Thoracic aorta (tissue), 2 donors: ENCODE data around the gene RPS19. TPM values are rescaled to one million over a fixed set of nuclear protein-coding genes. Genes with fewer than 3 reads are reported as not detected.

Experiments used
- ATAC-seq: fragments of 150-250 bp; one replicate; pipeline ENCODE4 v1.8.0; 2017; ENCODE audit warnings: low read depth; ENCODE audit not compliant: insufficient number of reproducible peaks, low FRiP score
- DNase-seq: peaks from one replicate; pipeline ENCODE4 v3.0.0-alpha.2; 2020; ENCODE audit warnings: low spot score
- H3K27ac ChIP-seq, 2 donors: fragments of 200-600 bp; sonication (generic); 1 replicate in 1 of 2; 2 replicates in 1 of 2; pipeline ENCODE4 v1.5.1; 2016; ENCODE audit warnings: mild to moderate bottlenecking in 2 of 2, moderate library complexity in 2 of 2
- H3K27me3 ChIP-seq: fragments of 200-600 bp; sonication (generic); replicated peaks from 2 replicates; pipeline ENCODE4 v1.6.0; 2016; ENCODE audit warnings: mild to moderate bottlenecking; ENCODE audit not compliant: insufficient read depth
- H3K36me3 ChIP-seq: fragments of 200-600 bp; sonication (generic); one replicate; pipeline ENCODE4 v1.5.1; 2016
- H3K4me1 ChIP-seq, 2 donors: fragments of 200-600 bp; sonication (generic); 1 replicate in 1 of 2; 2 replicates in 1 of 2; pipeline versions ENCODE4 v1.5.1 to v1.6.0; 2016; ENCODE audit warnings: low read depth in 2 of 2, mild to moderate bottlenecking in 1 of 2; ENCODE audit not compliant: control insufficient read depth in 1 of 2
- H3K4me3 ChIP-seq: fragments of 200-600 bp; sonication (generic); 2 replicates; pipeline ENCODE4 v1.5.1; 2016; ENCODE audit warnings: mild to moderate bottlenecking
- H3K9me3 ChIP-seq: fragments of 200-600 bp; sonication (generic); 2 replicates; pipeline ENCODE4 v1.5.1; 2016
- total RNA-seq, 2 donors: library from RNA; depleted of rRNA; stranded (reverse); fragments of >200 nt; gene quantifications; one replicate each; pipeline versions ENCODE4 v1.1.0 to v1.2.3, GENCODE V29; 2016
- TF ChIP-seq, protein P1 (sequence below): fragments of 200-600 bp; sonication (generic); IDR thresholded peaks from one replicate; pipeline ENCODE4 v1.5.1; 2019; ENCODE audit warnings: antibody characterized with exemption

The RPS19 gene
- total RNA-seq, 2 donors from 2014 or later = 347 to 429 TPM

DNA sequence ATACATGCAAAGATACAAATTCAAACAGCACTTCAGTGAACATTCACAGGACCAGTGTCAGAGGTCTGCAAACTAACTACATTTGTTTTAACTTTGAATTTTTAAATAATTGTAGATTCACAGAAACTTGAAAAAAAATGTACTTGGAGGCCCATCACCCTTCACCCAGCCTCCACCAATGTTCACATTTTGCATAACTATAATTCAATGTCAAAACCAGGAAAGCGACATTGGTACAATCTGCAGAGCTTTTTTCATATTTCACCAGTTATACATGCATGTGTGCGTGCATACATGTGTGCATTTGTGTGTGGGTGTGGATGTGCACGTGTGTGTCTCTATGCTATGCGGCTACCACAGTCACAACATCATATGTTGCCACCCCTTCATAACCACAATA is 44.8 kb upstream of the RPS19 start:
- Histone ChIP-seq H3K27ac (no peak overlapping the region), H3K9me3 (no peaks in the 10 kb centered on the region), H3K4me3 (no peak overlapping the region), H3K4me1 (no peaks in the 10 kb centered on the region), H3K36me3 (no peaks in the 10 kb centered on the region), H3K27me3 (no peaks in the 10 kb centered on the region)
- DNase-seq = no peak
- no peak for ATAC-seq
- TF ChIP-seq, protein P1, sequence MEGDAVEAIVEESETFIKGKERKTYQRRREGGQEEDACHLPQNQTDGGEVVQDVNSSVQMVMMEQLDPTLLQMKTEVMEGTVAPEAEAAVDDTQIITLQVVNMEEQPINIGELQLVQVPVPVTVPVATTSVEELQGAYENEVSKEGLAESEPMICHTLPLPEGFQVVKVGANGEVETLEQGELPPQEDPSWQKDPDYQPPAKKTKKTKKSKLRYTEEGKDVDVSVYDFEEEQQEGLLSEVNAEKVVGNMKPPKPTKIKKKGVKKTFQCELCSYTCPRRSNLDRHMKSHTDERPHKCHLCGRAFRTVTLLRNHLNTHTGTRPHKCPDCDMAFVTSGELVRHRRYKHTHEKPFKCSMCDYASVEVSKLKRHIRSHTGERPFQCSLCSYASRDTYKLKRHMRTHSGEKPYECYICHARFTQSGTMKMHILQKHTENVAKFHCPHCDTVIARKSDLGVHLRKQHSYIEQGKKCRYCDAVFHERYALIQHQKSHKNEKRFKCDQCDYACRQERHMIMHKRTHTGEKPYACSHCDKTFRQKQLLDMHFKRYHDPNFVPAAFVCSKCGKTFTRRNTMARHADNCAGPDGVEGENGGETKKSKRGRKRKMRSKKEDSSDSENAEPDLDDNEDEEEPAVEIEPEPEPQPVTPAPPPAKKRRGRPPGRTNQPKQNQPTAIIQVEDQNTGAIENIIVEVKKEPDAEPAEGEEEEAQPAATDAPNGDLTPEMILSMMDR = no peak

DNA sequence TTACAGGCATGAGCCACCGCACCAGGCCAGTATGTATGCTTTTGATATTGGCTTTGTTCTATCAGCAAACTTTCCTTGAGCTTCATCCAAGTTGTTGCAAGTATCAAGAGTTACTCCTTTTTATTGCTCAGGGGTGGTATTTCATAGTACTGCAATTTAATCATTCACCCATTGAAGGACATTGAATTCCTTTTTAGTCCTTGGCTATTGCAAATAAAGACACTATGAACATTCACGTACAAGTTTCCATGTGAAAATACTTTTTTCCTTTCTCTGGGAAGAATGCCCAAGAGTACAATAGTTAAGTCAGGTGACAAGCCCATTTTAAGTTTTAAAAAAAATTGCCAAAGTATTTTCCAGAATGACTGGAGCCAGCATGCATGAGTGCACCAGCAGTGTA is 43.3 kb upstream of the RPS19 start:
- TF ChIP-seq, protein P1 = no peak
- H3K36me3 ChIP-seq = no peaks in the 10 kb centered on the region
- H3K4me3 ChIP-seq = no peak overlapping the region
- no peaks in the 10 kb centered on the region for H3K4me1 ChIP-seq
- no peaks in the 10 kb centered on the region for H3K27me3 ChIP-seq
- no peak overlapping the region for H3K27ac ChIP-seq
- no peak for ATAC-seq
- no peak for DNase-seq
- no peaks in the 10 kb centered on the region for H3K9me3 ChIP-seq

DNA sequence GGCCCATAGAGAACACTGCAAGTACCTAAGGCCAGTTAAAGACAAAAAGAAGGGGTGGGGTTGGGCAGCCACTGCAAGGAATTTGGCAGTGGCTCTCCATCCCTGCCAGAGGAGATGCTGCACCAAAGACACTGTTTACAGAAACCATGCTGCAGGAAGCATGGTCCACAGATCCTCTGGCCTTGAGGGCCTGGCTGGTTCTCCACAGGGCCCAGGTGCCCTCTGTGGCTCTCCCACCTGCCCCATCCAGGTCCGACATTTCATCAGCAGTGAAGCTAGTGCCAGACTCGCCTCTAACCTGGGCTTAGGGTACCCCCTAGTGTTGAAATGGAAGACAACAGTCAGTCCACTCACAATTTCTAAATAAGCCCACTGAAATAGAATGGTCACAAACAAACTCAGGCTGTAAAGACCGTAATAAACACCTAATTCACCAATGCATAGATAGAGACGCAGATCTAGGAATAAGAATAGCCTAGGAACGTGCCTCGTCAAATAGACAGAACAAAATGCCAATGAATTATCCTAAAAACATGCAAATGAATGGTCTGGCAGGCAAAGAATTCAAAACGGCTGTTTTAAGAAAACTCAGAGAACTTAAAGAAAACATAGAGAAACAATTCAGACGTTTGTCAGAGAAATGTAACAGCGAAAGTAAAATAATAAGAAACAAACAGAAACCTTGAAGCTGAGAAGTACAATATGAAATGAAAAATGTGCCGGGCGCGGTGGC is 38.9 kb upstream of the RPS19 start:
- H3K4me3 ChIP-seq = no peak overlapping the region
- H3K36me3 ChIP-seq = no peaks in the 10 kb centered on the region
- no peaks in the 10 kb centered on the region for H3K27me3 ChIP-seq
- H3K9me3 ChIP-seq = no peaks in the 10 kb centered on the region
- DNase-seq (no peak), ATAC-seq (no peak)
- no peak overlapping the region for H3K27ac ChIP-seq
- H3K4me1 ChIP-seq = no peaks in the 10 kb centered on the region
- TF ChIP-seq, protein P1 = peak; percentile 18

DNA sequence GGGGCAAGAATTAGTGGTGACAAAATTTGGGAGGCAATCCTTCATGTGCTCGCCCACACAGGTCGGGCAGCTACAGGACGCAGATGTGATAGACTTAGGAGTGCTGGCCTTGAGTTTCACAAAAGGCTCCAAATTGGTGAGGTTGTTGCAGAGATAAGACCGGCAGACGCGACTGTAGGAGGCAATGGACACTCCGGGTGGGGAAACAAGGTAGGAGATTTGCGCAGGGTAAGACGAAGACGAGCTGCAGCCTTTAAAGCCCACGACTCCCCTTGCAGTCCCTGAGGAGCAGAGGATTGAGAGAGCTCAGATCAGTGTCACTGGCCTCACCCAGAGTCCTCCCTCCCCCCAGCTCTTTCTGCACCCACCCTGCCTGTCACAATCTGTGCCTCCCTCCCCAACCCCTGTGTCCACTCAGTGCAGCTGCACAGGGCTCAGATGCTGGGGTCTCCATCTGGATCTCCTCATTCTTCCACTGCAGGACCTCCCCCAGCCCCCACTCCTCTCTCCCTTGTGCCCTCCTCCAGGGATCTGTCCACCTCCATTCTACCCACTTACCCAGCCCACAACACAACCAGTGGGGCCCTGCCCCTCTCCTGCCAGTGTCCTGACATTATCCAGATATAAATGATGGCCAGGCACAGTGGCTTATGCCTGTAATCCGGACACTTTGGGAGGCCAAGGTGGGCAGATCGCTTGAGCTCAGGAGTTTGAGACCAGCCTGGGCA is 21.9 kb upstream of the RPS19 start:
- H3K27me3 ChIP-seq = no peaks in the 10 kb centered on the region
- no peak overlapping the region for H3K27ac ChIP-seq
- TF ChIP-seq, protein P1 = no peak
- no peak overlapping the region for H3K4me3 ChIP-seq
- DNase-seq (no peak), ATAC-seq (no peak)
- H3K4me1 ChIP-seq = no peaks in the 10 kb centered on the region
- H3K9me3 ChIP-seq = no peaks in the 10 kb centered on the region
- no peaks in the 10 kb centered on the region for H3K36me3 ChIP-seq

DNA sequence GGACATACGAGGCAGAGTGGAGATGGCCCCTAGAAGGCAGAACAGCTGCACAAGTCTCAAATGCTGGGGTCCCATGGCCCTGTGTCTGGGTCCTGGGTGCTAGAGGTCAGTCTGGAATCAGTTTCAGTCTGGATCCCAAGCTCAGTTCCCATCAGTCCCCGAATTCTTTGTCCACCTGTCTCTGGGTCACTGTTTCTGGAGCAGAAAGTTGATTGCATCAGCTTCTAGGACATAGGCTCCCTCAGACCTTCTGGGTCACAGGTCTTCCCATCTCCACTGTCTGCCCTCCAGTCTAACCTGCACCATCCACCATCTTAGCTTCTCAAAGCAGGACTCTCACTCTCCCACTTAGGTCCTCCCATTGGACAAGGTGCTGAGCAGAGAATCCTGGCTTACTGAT is 20.8 kb upstream of the RPS19 start:
- TF ChIP-seq, protein P1 = no peak
- DNase-seq = no peak

More for the DNA sequence above, 20.8 kb upstream of the RPS19 start:
- no peaks in the 10 kb centered on the region for H3K27me3 ChIP-seq
- no peak overlapping the region for H3K27ac ChIP-seq
- no peaks in the 10 kb centered on the region for H3K9me3 ChIP-seq
- no peak for ATAC-seq
- H3K36me3 ChIP-seq = no peaks in the 10 kb centered on the region
- H3K4me1 ChIP-seq = no peaks in the 10 kb centered on the region
- H3K4me3 ChIP-seq = no peak overlapping the region
